NCI-H226 (cell line): ENCODE results near the gene CTLA4.
"Not testable (repeated sequence)": the region's sequence is repeated elsewhere in the genome, so short reads cannot be mapped to it uniquely, and the experiment has no call there.

Source experiments
- DNase-seq: peaks from one replicate; pipeline ENCODE4 v3.0.0-alpha.2; 2015

Gene CTLA4

DNA sequence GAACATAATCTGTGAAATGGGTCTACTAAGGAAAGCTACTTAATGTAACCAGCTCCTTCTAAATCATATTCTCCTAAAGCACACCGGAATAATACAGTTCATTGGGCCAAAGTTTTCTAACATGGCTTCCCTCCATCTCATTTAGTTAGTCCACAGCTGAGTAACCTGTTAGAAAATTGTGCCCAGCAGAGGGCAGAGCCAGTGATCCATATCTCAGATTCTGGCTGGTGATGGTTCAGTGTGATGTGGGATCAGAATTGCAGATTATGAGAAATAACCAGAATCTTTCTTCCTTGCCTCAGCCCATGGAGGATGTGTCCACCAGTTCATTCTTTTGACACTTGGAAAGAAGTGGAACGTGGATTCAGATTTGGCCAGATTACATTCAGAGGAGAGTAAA lies 9.4 kb upstream of the CTLA4 start:
- no peak for DNase-seq

DNA sequence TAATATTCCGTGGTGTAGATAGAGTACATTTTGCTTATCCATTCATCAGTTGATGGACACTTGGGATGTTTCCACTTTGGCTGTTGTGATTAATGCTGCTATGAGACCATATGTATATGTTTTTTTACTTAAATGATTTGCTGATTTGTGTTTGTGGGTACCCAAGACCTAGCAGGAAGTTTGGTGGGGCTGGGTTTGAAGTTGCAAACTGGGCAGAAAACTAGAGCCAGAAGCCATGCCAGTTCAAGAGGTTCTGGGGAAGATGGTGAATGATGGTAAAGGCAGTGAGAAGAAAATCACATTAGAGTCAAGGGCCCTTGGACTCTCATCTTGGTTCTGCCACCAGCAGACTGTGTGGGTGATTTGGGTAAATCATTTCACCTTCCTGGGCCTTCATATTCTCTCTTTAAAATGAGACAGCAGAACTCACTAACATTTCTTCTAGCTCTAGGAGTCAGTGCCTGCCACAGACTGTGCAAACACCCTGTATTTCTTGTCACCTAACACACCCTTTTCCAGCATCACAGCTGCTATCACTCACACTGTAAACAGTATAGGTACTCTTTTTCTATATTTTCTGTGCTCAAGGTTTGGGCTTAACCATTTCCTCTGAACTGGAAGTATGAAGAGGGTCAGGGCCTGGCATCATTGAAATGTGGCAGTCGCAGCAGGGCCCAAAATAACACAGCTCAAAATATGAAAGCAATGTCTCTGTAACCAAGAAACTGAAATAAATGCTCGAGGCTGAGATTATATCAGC lies 8.4 kb upstream of the CTLA4 start:
- DNase-seq, result no peak

DNA sequence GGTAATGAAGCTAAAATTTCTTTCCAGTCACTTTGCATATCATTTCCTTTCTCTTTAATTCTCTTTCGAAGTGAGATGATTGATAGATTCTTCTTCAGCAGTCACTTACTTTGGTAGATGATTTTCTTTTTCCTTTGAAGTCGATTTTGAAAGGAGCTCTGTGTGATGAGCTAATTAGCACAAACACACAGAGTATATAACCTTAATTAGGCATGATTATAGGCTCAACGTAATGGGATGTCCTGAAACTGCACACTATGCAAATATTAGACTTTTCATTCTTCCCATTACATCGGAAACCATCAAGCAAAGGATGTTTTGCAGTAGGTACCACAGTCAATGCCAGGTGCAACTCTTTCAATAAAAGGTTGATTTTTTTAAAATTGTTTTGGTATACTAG lies 6.4 kb upstream of the CTLA4 start:
- DNase-seq, result no peak

DNA sequence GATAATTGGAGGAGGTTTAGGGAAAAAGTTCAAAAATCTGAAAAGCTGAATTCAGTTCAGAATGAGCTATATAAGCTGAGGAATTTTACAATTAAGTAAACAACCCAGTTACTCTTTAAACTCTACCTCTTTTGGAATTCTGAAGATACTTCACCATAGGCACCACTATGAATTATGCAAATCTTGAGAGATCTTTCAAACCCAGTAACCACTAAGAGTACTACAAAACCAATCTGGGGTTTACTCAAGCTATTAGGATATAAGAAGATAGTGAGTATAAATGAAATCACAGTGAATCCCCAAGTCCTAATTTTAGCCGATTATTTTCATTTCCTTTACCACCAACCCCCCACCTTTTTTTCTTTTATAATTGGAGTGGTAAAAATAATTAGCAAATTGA lies 6.0 kb upstream of the CTLA4 start:
- no peak for DNase-seq

DNA sequence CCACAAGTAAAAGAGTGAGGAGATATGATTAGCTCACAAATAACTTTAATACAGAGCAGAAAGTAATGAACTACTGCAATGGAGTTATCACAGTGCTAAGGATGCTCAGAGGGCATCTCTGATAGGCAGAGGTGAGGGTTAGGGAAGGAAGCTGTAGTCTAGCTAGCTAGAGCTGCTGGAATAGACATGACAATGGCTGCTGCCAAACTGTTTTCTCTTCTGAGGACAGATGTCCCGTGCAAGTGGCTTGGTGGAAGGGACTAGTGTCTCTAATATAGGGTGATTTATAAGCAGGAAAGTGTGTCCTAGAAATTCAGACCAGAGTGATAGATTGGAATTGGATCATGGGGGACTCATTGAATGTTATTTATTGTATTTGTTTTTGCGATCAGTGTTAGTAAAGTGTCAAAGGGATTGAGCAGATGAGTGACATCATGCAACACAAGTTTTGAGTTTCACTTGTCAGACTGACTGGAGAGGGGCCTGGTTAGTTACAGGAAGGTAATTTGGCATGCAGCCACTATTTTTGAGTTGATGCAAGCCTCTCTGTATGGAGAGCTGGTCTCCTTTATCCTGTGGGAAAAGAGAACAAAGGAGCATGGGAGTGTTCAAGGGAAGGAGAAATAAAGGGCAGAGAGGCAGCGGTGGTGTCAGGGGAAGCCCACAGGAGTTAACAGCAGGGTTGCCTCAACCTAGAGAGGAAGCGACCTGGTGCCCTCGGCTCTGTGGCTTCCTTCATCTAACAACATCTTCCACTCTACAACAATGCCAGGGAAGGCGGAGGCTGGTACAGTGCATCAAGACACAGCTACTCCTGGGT lies 1.9 kb downstream of the CTLA4 start:
- DNase-seq, result no peak

DNA sequence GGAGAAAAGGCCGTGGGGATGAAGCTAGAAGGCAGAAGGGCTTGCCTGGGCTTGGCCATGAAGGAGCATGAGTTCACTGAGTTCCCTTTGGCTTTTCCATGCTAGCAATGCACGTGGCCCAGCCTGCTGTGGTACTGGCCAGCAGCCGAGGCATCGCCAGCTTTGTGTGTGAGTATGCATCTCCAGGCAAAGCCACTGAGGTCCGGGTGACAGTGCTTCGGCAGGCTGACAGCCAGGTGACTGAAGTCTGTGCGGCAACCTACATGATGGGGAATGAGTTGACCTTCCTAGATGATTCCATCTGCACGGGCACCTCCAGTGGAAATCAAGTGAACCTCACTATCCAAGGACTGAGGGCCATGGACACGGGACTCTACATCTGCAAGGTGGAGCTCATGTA lies 2.9 kb downstream of the CTLA4 start:
- no peak for DNase-seq

DNA sequence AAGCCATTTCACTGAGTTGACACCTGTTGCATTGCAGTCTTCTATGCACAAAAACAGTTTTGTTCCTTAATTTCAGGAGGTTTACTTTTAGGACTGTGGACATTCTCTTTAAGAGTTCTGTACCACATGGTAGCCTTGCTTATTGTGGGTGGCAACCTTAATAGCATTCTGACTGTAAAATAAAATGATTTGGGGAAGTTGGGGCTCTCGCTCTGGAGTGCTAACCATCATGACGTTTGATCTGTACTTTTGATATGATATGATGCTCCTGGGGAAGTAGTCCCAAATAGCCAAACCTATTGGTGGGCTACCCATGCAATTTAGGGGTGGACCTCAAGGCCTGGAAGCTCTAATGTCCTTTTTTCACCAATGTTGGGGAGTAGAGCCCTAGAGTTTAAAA lies 3.4 kb downstream of the CTLA4 start:
- no peak for DNase-seq

DNA sequence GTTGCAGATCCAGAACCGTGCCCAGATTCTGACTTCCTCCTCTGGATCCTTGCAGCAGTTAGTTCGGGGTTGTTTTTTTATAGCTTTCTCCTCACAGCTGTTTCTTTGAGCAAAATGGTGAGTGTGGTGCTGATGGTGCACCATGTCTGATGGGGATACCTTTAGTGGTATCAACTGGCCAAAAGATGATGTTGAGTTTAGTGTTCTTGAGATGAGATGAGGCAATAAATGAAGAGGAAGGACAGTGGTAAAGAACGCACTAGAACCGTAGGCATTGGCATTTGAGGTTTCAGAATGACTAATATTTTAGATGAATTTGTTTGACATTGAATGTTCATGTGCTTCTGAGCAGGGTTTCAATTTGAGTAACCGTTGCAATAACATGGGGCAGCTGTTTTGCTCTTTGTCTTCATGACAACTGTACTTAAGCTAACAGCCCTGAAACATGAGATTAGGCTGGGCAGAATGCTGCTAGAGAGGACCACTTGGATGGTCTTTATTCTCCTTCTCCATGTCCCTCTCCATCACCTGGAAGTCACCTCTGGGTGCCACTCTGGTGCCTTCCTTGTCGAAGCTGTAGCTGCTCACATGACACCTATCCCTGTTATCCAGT lies 3.9 kb downstream of the CTLA4 start:
- no peak for DNase-seq

DNA sequence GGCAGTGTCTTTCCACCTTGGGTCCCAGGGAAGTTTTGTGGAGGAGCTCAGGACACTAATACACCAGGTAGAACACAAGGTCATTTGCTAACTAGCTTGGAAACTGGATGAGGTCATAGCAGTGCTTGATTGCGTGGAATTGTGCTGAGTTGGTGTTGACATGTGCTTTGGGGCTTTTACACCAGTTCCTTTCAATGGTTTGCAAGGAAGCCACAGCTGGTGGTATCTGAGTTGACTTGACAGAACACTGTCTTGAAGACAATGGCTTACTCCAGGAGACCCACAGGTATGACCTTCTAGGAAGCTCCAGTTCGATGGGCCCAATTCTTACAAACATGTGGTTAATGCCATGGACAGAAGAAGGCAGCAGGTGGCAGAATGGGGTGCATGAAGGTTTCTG lies 5.9 kb downstream of the CTLA4 start:
- DNase-seq, result no peak

DNA sequence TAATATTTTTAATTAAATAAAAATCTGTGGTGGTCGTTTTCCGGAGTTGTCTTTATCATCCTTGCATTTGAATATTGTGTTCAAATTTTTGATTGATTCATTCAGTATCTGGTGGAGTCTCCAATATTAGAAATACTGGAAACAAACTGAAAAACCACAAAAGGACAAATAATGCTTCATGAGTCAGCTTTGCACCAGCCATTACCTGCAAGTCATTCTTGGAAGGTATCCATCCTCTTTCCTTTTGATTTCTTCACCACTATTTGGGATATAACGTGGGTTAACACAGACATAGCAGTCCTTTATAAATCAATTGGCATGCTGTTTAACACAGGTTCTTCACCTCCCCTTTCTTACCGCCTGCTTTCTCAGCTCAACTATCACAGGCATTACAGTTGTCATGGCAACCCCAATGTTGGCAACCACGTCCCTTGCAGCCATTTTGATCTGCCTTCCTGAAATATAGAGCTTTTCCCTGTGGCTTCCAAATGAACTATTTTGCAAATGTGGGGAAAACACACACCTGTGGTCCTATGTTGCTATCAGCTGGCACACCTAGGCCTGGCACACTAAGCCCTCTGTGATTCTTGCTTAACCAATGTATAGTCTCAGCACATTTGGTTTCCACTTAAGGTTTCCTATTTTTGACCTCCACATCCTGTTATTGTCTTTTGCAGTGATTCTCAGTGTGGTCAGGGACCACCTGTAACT lies 6.5 kb downstream of the CTLA4 start:
- DNase-seq, result no peak

DNA sequence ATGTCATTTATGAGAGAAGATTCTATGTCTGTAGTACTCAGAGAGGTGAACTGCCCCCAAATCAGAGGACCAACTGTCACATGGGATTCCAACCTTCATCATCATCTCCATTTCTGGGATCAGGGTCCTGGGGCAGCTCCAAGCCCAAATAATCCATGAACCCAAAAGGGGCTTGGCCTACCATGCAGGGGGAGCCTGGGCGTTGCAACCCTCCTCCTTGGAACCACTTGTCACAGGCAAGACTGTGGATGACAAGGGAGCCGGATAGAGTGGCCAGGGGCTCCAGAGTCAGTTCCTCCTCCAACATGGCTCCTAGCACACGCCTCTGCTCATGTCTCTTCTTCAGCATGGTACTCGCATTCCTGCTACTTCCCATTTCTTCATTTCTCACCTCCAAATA lies 7.9 kb downstream of the CTLA4 start:
- no peak for DNase-seq

DNA sequence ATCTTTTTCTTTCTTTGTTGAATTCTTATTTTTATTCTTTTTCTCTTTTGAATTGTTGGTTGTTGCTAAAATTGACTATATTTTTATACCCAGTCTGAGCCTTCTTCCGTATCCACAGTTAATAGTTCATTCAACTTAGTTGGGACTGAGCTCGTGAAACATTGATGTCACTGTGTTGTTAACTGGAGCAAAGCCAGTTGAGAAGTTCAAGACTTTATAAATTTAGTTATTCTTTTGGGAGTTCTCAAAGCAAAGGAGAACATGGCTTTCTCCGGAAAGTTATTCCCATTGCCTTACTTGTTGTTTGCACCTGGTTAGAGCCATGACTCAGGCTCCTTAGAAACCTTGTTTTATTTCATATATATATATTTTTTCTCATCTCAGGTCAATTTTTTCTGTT lies 8.8 kb downstream of the CTLA4 start:
- no peak for DNase-seq

DNA sequence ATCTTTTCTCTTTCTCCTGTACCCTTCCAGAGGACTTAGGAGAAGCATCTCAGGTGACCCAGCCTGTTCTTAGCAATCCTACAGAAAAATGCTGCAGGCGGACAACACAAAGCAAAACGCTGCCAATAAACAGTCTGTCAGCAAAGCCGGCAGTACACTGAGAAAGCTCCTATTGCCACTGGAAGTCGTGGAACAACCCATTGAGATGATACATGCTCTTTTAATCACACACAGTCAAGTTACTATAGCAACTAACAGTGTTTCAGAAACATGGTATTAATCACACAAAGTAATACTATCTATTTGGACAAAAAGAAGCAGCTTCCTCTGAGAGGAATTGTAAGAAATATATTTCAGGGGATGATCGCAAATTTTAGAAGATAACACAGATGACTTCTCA lies 10.5 kb downstream of the CTLA4 start:
- DNase-seq, result no peak

DNA sequence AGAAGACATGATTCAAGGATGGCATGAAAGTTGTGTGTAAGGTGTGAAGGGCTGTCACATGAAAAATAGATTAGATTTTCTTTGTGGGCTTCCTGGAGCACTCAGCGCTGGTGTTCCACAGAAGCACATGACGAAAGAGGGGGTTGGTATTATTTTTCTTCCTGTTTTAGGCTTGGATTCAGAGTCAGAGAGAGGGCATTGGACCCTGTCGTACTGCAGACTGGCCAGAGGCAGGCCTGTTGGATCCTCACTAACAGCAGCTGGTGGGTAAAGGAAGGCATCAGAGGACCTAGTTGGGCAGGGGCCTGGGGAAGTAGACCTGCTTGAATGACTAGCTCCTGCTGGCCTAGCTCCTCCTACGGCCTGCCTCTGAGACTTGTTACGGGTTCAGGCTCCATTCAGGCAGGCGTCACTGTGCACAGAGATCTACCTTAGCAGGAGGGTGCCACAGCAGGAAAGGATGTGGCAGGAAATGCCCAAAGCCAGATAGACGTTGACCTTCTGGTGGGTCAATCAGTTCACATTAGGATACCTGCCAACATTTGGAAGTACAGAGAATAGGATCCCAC lies 13.1 kb downstream of the CTLA4 start:
- DNase-seq, result no peak

DNA sequence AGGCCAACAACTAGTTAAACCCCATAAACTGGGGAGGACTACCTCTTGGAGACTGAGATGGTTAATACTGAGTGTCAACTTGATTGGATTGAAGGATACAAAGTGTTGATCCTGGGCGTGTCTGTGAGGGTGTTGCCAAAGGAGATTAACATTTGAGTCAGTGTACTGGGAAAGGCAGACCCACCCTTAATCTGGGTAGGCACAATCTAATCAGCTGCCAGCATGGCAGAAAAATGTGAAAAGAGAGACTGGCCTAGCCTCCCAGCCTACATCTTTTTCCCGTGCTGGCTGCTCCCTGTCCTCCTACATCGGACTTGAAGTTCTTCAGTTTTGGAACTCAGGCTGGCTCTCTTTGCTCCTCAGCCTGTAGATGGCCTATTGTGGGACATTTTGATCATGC lies 13.6 kb downstream of the CTLA4 start:
- DNase-seq, result not testable (repeated sequence)

DNA sequence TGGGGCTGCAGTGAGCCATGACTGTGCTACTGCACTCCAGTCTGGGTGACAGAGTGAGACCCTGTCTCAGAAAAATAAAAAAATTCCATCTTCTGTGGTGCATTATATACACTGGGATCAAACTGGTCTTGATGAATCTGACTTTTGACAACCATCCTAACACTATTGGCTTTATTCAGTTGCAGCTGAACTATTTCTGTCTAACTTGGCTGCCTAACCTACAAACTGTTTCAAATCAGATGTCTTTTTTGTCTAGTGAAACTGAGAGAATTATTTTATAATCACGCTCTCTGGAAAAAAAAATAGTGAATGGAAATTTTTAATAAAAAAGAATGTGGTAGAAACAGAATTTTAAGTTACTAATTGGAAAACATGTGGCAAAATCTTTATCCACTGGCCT lies 15.0 kb downstream of the CTLA4 start:
- no peak for DNase-seq

DNA sequence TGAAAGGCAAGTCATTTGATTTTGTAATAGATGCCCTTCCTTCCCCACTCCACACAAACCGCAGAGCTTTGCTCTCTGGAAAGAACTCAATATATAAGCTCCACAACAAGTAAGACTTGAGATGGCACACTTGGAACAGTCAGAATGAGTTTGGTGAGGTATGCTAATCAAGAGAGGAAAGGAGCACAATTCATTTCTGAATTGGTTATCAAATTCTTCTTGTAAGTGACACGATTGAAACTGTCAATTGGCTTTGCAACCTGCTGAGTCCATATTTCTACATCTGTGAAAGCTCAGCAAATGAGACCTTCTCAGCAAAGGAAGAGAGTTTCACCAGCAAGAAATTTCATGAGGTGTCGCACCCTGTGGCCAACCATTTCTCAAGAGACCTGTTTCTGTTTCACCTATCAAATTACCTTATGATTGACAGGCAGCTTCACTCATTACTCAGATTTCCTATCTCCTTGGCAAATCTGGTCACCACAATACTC lies 19.1 kb downstream of the CTLA4 start:
- no peak for DNase-seq

DNA sequence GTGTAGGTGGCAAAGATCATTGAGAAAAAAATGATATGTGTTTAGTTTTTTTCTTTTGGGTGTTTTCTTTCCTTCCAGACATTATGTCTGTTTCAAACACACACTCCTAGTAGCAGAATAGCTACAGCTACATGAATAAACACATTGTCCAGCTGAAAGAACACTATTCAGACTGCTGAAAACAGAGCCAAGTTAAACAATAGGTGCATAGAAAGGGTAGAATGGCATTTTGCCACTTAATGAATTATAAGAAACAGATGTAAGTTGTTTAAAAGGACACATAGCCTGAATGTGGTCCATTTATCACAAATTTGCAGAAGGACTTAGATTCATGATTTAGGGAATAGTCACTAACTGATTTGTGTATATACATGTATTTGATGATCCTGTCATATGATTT lies 20.1 kb downstream of the CTLA4 start:
- no peak for DNase-seq

DNA sequence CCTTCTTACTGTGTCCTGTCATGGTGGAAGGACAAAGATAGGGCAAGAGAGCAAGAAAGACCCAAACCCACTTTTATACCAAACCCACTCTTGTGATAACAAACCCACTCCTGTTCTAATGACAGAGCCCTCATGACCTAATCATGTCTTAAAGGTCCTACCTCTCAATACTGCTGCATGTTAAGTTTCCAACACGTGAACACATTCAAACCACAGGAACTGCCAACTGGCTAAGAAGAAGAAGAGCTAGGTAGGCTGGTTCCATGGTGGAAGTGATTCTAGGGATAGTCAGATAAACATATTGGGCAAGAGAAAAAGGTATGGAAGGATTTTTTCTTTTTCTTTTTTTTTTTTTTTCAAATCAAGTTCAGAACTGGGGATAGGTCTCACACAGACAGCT lies 22.0 kb downstream of the CTLA4 start:
- DNase-seq, result no peak

DNA sequence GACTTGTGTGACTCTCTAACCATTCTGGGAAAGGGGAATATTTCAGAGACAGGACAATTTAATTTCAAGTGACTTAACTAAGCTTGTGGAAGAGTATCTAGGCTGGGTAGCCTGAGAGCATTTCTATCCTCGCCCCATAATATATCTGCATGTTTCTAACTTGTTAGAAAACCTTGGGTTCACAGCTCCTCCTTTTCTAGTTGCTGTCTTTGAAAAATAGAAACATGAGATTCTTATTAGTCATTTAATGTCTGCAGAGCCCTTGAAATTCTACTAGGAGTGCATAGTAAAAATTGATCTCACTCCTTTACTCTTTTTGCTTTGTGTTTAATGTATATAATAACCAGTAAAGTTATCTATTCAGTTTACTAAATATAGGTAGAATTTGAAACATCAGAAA lies 22.4 kb downstream of the CTLA4 start:
- no peak for DNase-seq

DNA sequence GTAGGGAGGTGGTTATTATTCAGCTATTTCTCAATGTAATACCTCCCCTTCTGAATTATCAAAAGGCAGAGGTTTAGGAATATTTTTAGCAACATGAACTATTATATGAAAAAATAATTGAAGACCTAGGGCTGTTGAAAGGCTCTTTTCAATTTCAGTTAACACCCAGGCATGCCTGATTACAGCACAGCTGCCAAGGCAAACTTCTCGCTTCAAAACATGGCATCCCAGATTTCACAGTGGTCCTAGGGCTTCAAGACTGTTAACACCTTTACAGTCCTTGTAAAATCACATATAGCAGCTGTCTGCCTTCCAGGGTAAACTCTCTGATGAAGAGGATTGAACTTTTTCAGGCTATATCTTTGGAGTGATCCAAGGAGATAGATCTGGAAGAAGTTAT lies 23.2 kb downstream of the CTLA4 start:
- DNase-seq, result no peak

DNA sequence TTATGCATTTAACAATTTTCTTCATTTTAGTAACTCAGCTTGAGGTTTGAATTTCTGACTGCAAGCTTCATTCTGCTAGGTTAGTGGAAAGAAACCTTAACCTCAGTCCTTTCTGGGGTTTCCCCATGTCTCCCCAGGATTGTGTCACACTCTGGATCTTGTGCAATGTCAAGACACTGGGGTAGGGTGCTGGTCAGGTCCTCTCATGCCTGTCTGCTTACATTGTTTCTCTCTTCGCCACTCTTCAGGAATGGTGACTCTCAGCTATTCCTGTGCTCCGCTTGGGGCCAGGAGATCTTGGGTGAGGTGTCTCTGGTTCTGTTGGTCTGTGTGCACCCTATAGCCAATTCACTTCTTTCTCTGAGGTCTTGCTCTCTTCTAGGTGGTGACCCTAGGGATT lies 23.9 kb downstream of the CTLA4 start:
- no peak for DNase-seq

DNA sequence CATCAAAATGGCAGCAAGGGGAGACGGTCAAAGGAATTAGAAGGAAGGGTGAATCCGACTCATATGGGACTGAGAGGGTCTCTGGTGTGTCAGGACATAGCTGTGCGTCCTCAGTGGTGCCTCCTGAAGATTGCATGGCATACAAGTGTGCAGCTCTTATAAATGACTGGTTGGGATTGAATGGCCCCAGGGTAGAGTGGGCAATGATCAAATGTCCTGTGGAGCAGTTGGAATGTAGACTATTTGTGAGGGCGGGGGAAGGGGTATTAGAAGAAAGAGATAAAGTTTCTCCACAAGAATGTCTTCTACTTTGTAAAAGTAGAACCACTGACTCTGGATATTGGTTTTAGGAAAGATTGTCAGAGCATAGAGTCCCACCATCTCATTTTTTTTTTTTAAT lies 24.6 kb downstream of the CTLA4 start:
- DNase-seq, result no peak
